ENCODE measurements around the gene TMEM270.
"Not testable (repeated sequence)": the region's sequence is repeated elsewhere in the genome, so short reads cannot be mapped to it uniquely, and the experiment has no call there.

The TMEM270 gene

DNA sequence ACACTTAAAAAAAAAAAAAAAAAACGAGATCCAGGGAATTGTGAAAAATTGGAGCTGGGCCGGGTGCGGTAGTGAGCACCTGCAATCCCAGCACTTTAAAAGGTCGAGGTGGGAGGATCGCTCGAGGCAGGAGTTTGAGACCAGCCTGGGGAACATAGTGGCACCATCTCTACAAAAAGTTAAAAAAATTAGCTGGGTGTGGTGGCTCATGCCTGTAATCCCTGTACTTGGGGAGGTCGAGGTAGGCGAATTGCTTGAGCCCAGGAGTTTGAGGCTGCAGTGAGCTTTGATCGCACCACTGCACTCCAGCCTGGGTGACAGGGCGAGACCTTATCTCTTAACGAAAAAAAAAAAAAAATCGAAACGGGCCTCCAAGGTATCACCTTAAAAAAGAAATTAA lies 28.2 kb upstream of the TMEM270 start:
- TF ChIP-seq, protein P1, sequence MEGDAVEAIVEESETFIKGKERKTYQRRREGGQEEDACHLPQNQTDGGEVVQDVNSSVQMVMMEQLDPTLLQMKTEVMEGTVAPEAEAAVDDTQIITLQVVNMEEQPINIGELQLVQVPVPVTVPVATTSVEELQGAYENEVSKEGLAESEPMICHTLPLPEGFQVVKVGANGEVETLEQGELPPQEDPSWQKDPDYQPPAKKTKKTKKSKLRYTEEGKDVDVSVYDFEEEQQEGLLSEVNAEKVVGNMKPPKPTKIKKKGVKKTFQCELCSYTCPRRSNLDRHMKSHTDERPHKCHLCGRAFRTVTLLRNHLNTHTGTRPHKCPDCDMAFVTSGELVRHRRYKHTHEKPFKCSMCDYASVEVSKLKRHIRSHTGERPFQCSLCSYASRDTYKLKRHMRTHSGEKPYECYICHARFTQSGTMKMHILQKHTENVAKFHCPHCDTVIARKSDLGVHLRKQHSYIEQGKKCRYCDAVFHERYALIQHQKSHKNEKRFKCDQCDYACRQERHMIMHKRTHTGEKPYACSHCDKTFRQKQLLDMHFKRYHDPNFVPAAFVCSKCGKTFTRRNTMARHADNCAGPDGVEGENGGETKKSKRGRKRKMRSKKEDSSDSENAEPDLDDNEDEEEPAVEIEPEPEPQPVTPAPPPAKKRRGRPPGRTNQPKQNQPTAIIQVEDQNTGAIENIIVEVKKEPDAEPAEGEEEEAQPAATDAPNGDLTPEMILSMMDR (IDR thresholded peaks at IDR 0.05; ENCODE audit: low read depth, low read length), result no peak
- H3K4me3 ChIP-seq (ENCODE audit: low read depth, low read length), result no peak overlapping the region

DNA sequence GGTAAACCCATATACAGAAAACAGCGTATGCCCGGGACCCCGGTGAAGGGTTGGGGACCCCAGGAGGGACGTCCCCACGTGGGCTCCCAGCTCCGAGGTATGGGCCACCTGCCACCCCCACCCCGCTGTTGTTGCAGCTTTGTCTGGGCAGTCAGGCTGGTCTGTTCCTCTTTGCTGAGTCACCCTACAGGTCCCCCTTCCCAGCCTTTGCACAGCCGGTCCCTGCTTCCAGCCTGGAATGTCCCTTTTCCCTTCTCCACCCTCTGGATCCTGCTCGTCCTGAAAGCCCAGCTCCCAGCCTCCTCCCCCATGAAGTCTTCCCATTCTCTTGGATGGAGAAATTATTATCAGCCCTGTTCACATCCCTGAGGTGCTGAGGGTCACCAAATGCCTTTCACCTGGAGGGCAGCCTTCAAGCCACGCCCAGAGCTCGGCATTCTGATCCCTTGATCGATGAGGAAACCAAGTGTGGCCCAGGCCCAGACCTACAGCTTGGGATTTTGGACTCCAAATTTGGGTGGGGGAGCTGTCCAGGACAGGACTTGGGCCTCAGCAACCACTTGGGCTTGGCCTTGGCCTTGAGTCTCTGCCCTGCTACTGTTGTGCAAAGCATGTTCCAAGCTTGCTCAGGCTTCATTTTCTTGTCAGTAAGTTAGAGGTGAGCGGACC lies 27.6 kb upstream of the TMEM270 start:
- TF ChIP-seq, protein P1 (IDR thresholded peaks at IDR 0.05; ENCODE audit: low read depth, low read length), result no peak
- no peak overlapping the region for H3K4me3 ChIP-seq (ENCODE audit: low read depth, low read length)

DNA sequence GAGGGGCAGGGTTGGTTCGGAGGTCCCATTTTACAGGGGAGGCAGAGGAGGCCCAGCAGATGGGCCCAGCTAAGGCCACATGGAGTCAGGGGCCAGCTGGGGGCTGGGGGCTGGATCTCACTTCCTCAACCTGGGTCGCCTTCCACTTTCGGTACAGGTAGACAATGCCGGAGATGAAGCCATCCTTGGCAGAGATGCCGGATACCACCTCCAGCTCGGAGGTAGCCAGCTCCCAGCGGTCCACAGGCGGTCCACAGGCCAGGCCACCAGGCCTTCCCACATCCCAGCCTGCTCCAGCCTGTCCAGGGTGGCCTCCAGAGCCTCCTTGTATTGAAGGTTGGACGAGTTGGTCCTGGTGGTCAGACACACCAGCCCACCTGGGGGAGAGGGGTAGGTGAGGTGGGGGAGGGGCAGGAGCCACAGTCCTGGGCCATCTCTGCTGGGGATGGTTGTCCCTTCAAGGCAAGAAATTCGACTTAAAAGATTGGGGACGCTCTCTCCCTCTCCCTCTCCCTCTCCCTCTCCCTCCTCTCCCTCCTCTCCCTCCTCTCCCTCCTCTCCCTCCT lies 26.2 kb upstream of the TMEM270 start:
- no peak overlapping the region for H3K4me3 ChIP-seq (ENCODE audit: low read depth, low read length)
- TF ChIP-seq, protein P1 (IDR thresholded peaks at IDR 0.05; ENCODE audit: low read depth, low read length), result no peak

DNA sequence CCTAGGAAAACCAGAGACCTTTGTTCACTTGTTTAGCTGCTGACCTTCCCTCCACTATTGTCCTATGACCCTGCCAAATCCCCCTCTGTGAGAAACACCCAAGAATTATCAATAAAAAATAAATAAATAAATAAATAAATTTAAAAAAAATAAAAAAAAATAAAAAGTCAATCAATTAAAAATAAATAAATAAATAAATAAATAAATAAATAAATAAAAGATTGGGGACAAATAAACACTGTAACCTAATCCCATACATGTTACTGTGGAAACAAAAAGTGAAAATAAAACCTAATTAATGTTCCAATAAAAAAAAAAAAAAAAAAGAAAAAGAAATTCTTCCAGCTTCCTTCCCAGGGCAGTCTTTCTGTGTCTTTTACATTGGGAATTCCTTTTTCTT lies 23.8 kb upstream of the TMEM270 start:
- H3K4me3 ChIP-seq (ENCODE audit: low read depth, low read length), result not testable (repeated sequence)

DNA sequence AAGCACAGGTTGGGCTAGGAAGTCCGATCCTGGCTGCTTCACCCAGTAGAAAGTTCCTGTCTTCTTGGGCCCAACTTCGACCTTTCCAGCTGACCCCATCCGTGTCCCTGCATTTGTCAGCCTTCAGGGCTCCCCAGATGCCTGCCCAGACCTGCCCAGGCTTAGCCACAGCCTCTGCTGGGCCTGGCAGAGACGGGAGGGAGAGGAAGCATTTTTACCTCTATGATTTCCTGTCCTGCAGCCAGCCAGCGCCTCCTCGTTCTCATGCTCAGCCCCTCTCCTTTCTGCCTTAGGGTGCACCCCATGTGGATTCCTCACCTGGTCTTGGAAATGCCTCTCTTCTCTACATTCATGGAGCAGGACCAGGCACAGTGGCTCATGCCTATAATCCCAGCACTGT lies 22.3 kb upstream of the TMEM270 start:
- H3K4me3 ChIP-seq (ENCODE audit: low read depth, low read length), result no peak overlapping the region
- TF ChIP-seq, protein P1 (IDR thresholded peaks at IDR 0.05; ENCODE audit: low read depth, low read length), result no peak

DNA sequence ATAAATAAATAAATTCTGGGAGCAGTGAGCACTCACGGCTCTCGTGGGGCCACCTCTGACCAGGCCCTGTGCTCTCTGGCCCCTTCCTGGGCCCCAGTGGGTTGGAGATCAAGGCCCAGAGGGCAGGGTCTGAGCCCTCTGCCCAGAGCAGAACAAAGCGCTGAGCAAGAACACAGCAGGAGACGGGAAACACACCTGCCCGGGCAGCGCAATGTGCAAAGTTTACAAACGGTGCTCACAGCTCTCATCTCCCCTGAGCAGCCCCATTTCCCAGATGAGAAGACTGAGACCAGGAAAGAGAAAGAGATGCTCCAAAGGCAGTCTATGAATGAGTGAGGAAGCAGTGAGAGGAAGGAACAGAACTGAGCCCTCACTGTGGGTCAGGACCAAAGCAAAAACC lies 21.7 kb upstream of the TMEM270 start:
- H3K4me3 ChIP-seq (ENCODE audit: low read depth, low read length), result no peak overlapping the region
- TF ChIP-seq, protein P1 (IDR thresholded peaks at IDR 0.05; ENCODE audit: low read depth, low read length), result no peak

DNA sequence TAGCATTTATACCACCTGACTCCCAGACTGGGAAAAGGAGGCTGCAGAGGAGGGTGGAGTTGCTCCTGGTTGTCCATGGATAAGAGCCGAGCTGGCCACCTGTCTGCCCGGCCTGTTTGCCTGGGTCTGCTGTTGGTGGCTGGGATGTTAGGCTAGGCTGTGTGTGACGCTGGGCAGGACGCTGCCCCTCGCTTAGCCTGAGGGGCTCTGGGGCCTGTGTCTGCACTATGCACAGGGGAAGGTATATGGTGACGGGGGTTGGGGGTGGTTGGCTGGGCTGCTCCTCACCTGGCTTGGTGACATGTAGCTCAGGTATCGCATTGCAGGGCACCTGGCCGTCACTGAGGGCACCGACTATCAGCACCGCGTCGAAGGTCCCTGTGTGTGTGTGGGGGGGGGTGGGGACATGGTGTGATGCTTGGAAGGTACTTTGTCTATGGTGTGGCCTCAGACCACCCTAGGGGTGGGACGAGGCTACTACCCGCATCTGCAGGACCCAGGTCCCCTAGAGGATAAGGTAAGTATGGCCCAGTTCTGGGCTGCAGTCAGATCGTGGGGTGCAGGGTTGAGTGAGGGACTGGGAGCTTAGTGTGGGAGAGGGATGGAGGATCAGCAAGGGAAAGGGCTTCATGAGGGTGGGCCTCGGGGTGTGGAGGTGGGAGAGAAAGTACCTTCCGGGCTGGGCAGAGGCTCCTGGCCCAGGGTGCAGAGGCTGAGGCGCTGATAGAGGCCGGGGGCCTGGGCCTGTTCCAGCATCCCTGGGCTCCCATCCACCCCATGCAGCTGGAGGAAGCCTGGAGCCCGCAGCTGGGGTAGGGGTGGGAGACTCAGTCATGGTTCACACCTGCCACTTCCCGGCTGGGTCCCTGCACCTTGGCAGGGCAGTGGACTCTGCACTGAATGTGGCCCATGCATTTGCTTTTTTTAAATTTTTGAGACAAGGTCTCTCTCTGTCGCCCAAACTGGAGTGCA lies 20.9 kb upstream of the TMEM270 start:
- TF ChIP-seq, protein P1 (IDR thresholded peaks at IDR 0.05; ENCODE audit: low read depth, low read length), result no peak
- H3K4me3 ChIP-seq (ENCODE audit: low read depth, low read length), result no peak overlapping the region

All from WI38 (cell line).